Body of pancreas (tissue), 4 donors: Measurements from ENCODE around the gene SNX8.

Source experiments
- CTCF ChIP-seq, 7 experiments: fragments of 450-650 bp in 4 of 7; fragments of 200-600 bp in 3 of 7; sonication (generic) in 3 of 7; IDR thresholded peaks; one replicate each; pipeline ENCODE4 v1.5.1; 2016 to 2019; ENCODE audit warnings: antibody characterized with exemption in 7 of 7
- POLR2A ChIP-seq, 3 donors: fragments of 450-650 bp; IDR thresholded peaks; one replicate each; pipeline ENCODE4 v1.6.1; 2016; ENCODE audit warnings: antibody characterized with exemption in 3 of 3, mild to moderate bottlenecking in 2 of 3

- TF ChIP-seq CTCF (IDR thresholded peaks at IDR 0.05) (no peak), POLR2A (IDR thresholded peaks at IDR 0.05) (no peak)
Observed at GRCh38 chr7:2248984-2249694, 65.1 kb downstream of the SNX8 start.
